ENCODE data around the gene SMARCD2.

- TF ChIP-seq, protein P1, sequence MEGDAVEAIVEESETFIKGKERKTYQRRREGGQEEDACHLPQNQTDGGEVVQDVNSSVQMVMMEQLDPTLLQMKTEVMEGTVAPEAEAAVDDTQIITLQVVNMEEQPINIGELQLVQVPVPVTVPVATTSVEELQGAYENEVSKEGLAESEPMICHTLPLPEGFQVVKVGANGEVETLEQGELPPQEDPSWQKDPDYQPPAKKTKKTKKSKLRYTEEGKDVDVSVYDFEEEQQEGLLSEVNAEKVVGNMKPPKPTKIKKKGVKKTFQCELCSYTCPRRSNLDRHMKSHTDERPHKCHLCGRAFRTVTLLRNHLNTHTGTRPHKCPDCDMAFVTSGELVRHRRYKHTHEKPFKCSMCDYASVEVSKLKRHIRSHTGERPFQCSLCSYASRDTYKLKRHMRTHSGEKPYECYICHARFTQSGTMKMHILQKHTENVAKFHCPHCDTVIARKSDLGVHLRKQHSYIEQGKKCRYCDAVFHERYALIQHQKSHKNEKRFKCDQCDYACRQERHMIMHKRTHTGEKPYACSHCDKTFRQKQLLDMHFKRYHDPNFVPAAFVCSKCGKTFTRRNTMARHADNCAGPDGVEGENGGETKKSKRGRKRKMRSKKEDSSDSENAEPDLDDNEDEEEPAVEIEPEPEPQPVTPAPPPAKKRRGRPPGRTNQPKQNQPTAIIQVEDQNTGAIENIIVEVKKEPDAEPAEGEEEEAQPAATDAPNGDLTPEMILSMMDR (IDR thresholded peaks at IDR 0.05) = no peak
- TF ChIP-seq EZH2 (IDR thresholded peaks at IDR 0.05) = no peak
These were observed 43.8 kb downstream of the SMARCD2 start for GRCh38 chr17:63798572-63799106.
